ENCODE measurements around the gene RGN. TPM values are rescaled to one million over a fixed set of nuclear protein-coding genes. Genes with fewer than 3 reads are reported as not detected.
"Not testable (repeated sequence)": the region's sequence is repeated elsewhere in the genome, so short reads cannot be mapped to it uniquely, and the experiment has no call there.

Gene RGN
- total RNA-seq, 1 donor from 2014 or later = 15.4 TPM

- no peak for TF ChIP-seq CTCF (IDR thresholded peaks at IDR 0.05)
- H3K27me3 ChIP-seq = no peaks in the 10 kb centered on the region
- no peak overlapping the region for H3K27ac ChIP-seq
- intact Hi-C loops (cut with DNase I) = no loop called here
- DNase-seq (no peak), ATAC-seq (no peak)
- H3K4me1 ChIP-seq = no peaks in the 10 kb centered on the region
- H3K9me3 ChIP-seq = no peaks in the 10 kb centered on the region
- H3K36me3 ChIP-seq = no peaks in the 10 kb centered on the region
- H3K4me3 ChIP-seq = no peak overlapping the region
These were observed 20.3 kb downstream of the RGN start for GRCh38 chrX:47098338-47099094.

- Histone ChIP-seq H3K4me1 (no peaks in the 10 kb centered on the region), H3K27ac (no peak overlapping the region), H3K27me3 (no peaks in the 10 kb centered on the region), H3K9me3 (no peaks in the 10 kb centered on the region), H3K4me3 (no peak overlapping the region), H3K36me3 (no peaks in the 10 kb centered on the region)
- ATAC-seq (no peak), DNase-seq (no peak)
- intact Hi-C loops (cut with DNase I) = no loop called here
- no peak for TF ChIP-seq CTCF (IDR thresholded peaks at IDR 0.05)
These were observed 23.0 kb downstream of the RGN start for GRCh38 chrX:47101206-47101605.

GRCh38 chrX:47110936-47111615 lies 32.8 kb downstream of the RGN start:
- intact Hi-C loops (cut with DNase I); H3K9me3 ChIP-seq; H3K4me3 ChIP-seq; DNase-seq; H3K27me3 ChIP-seq; H3K27ac ChIP-seq; H3K4me1 ChIP-seq; H3K36me3 ChIP-seq; ATAC-seq: not testable (repeated sequence)

GRCh38 chrX:47112316-47112954 lies 34.2 kb downstream of the RGN start:
- ATAC-seq = peak; percentile 81
- H3K4me3 ChIP-seq = no peak overlapping the region
- intact Hi-C loops (cut with DNase I) = no loop called here
- TF ChIP-seq CTCF (IDR thresholded peaks at IDR 0.05) = no peak
- H3K9me3 ChIP-seq = no peaks in the 10 kb centered on the region
- H3K27me3 ChIP-seq = no peaks in the 10 kb centered on the region
- no peaks in the 10 kb centered on the region for H3K4me1 ChIP-seq
- H3K27ac ChIP-seq = no peak overlapping the region
- DNase-seq = peak; percentile 59
- H3K36me3 ChIP-seq = no peaks in the 10 kb centered on the region

GRCh38 chrX:47116551-47117110 lies 38.4 kb downstream of the RGN start:
- intact Hi-C loops (cut with DNase I); H3K4me1 ChIP-seq; DNase-seq; H3K27me3 ChIP-seq; H3K9me3 ChIP-seq; H3K27ac ChIP-seq; H3K4me3 ChIP-seq; H3K36me3 ChIP-seq; ATAC-seq: not testable (repeated sequence)

GRCh38 chrX:47124466-47124865 lies 46.2 kb downstream of the RGN start:
- H3K9me3 ChIP-seq; intact Hi-C loops (cut with DNase I); H3K27ac ChIP-seq; DNase-seq; ATAC-seq; H3K27me3 ChIP-seq; H3K36me3 ChIP-seq; H3K4me1 ChIP-seq; H3K4me3 ChIP-seq: not testable (repeated sequence)
